ENCODE results near the gene NR2C2AP.
A peak's percentile ranks its signal among the peaks of the same experiment; 100 is the strongest.
"Not testable (repeated sequence)": the region's sequence is repeated elsewhere in the genome, so short reads cannot be mapped to it uniquely, and the experiment has no call there.

Gene NR2C2AP

GRCh38 chr19:19179548-19180441 is 23.4 kb downstream of the NR2C2AP start:
- no peak for DNase-seq

- no peak for DNase-seq
Measured at GRCh38 chr19:19176950-19177349, 26.3 kb downstream of the NR2C2AP start.

DNA sequence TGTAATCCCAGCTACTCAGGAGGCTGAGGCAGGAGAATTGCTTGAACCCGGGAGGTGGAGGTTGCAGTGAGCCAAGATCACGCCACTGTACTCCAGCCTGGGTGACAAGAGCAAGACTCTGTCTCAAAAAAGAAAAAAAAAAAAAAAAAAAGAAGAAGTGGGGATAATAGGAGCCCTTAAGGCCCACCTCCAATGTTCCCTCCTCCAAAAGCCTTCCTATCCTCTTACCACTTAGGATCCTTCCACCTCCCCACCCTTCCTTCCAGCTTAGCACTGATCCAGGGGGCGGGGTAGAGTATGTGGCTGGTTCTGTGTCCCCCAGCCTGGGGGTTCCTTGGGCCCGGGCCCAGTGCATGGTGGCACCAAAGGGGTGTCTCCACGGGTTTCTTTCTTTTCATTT is 30.0 kb downstream of the NR2C2AP start:
- not testable (repeated sequence) for DNase-seq

GRCh38 chr19:19171821-19172532 is 31.2 kb downstream of the NR2C2AP start:
- no peak for DNase-seq

DNA sequence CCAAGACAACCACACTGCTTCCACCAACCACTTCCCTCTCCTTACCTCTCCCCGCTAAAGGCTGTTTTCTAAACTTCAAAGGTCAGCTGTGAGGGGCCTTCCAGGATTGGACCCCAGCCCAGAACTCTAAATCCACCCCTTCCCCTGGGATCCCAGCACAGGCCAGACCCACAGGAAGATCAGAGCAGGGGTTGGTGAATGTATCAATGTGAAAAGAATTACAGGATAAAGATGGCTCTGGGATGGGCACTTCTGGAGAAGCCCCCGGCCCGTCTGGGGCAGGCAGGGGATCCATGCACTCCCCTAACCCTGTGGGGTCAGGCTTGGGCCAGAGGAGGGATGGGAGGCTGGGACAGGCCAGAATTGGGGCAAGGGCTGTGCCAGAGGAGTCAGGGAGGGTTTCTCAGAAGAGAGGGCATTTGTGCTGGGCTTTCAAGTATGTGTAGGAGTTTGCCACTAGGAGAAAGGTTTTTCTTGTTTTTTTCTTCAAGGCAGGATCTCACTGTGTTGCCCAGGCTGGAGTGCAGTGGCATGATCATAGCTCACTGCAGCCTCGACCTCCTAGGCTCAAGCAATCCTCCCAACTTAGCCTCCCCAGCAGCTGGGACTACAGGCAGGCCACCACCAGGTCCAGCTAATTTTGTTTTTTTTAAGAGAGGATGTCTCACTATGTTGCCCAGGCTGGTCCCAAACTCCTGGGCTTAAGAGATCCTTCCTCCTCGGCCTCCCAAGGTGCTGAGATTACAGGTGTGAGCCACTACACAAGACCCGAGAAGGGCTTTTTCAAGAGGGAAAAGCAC is 32.1 kb downstream of the NR2C2AP start:
- no peak for DNase-seq

DNA sequence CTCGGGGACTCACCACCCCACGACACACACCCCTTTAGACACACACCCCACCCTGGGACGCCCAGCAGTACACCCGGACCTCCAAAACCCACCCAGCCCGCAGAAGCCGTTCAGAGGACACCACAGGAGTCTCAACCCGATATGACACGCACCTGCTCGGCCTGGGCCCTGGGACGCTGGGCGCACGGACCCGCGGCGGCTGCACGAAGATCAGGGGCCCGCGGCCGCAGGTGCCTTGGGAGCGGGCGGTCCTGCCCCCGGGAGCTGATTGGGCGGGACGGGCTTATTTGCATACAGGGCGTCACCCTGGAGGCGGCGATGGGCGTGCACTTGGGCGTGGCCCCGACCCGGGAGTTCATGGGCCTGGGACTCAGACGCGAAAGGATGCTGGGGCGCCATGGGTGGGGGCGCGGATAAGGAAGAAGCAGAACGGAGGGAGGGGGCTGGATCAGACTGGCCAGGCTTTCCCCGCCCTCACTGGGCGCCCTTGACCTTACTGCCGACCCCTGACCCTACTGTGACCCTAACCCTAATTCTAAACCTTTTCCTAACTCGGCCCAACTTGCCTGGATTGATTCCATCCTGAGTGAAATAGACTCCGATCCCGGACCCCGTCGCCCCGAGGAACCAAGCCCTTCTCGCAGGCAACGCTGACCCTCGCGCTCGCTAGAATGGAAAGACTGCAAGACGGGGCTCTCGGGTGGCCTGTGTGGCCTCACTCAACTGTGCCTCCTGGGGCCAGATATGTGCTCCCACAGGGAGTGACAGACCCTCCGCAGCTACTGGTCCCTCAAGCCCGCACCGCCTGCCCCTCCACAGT is 33.0 kb downstream of the NR2C2AP start, which contains the start of gene MEF2B:
TSS of gene MEF2B (minus strand) at position 211 of the 820 bp plus-strand sequence. CDS start 19,528 bp downstream, outside the sequence.
- DNase-seq, result peak; percentile 79 to 88

GRCh38 chr19:19169236-19170052 is 33.8 kb downstream of the NR2C2AP start:
- no peak for DNase-seq

DNA sequence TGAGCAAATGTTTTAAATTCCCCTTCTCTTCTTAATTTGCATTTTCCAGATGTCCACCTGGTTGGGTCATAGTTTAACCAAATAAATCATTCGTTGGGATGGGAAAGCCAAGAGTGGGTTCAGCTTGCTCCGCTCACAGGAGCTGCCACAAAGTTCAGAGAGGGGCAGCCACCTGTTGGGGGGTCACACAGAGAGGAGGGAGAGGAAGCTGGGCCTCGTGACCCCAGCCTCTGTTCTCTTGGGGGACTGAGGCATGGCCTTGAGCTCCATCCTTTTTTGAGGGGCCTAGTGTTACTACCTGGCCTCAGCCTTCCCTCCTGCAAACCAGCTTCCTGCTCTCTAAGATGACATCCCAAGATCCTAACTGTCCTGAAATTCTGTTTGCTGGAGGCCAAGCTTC is 35.6 kb downstream of the NR2C2AP start:
- no peak for DNase-seq

- DNase-seq, result no peak
Measured at GRCh38 chr19:19165396-19165795, 37.8 kb downstream of the NR2C2AP start.

- no peak for DNase-seq
Measured at GRCh38 chr19:19162495-19162894, 40.7 kb downstream of the NR2C2AP start.

DNA sequence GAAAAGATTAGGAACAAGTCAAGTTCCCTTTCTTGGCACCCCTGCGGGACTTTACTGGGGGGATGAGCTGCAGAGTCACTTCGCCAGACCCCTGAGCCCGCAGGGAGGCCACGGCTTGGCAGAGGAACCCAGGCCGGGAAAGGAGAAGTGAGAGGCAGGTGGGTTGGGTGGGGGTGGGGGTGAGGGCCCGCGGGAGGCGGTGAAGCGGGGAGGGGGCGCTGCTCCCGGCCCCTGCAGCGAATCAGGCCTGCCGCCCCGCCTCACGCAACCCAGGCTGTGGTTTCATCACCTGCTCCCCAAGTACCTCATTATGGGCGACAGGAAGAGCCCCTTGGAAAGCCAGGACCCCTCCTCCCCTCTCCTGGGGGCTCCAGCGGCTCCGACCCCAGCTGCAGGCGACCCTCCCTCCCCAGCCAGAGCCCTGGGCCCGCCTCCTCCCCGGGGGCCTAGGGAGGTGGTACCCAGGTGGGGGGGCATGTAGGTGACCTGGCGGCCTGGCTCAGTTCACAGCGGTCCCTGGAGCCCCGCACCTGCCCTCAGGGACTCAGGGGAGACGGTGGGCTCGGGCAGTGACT is 42.7 kb downstream of the NR2C2AP start:
- DNase-seq, result no peak

DNA sequence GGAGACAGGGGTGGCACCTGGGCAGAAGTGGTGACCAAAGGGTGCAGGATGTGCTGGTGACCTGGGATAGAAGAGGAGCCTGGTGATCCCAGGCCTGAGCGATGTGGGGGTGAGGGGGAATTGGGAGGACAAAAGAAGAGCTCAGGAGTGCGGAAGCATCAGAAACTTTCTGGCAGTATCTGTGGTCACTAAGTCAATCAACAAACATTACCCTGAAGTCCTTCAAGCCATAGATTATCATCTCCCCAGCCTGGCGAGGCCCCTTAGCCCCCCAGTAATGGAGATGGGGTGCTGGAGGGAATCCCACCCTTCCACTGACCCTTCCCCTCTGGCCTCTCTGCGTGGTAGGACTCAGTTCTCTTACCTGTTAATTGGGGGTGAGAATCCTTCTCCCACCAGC is 43.7 kb downstream of the NR2C2AP start:
- no peak for DNase-seq

GRCh38 chr19:19157808-19158207 is 45.4 kb downstream of the NR2C2AP start:
- DNase-seq, result no peak

DNA sequence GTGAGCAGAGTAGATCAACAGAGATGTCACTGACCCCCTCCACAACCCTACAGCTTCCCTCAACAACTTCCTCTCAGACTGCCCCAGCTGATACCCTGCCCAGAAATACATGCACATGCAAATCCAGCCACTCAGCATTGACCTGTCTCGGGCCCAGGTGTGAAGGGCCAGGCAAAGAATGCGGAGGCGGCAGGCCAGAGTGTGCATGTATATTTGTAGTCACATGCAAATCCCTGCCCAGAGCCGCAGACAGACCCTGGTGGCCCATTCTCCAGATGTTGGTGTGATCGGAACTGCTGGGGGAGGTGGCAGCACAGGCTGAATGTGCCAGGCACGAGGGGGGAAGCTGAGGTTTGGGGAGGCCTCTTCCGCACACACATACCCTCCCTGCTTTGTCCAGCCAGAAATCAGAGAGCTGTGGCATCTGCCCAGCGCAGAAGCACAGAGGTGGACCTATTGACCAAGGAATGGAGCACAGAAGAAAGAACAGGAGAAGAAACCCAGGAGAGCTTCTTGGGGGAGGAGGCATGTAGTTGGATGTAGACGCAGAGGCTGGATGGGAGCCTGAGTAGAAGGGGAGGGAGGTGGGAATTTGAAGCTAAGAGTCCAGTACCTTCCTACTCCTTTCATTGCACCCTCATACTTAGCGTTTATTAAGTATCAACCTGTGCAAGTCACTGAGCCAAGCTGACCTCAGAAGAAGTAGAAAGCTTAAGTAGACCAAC is 47.6 kb downstream of the NR2C2AP start:
- DNase-seq, result no peak

- no peak for DNase-seq
Measured at GRCh38 chr19:19154768-19155494, 48.3 kb downstream of the NR2C2AP start.

- DNase-seq, result no peak
Measured at GRCh38 chr19:19152668-19153384, 50.4 kb downstream of the NR2C2AP start.

- no peak for DNase-seq
Measured at GRCh38 chr19:19151418-19151817, 51.8 kb downstream of the NR2C2AP start.

Measured in stimulated activated CD4-positive, alpha-beta T cell treated with anti-CD3 and anti-CD28 coated beads, Interleukin-2, amount 100 ng/mL, for 24 hours (primary cell).